ENCODE measurements around the gene SLC25A51. TPM values are rescaled to one million over a fixed set of nuclear protein-coding genes. Genes with fewer than 3 reads are reported as not detected.

The SLC25A51 gene
- polyA plus RNA-seq, 1 donor (not counting 4 experiments of a cell fraction or from before 2014, with no cell fraction given), result 22.2 TPM

- H2AFZ ChIP-seq (ENCODE audit: control insufficient read depth, low read length), result no peak overlapping the region
- H3K9me3 ChIP-seq (ENCODE audit: control insufficient read depth, low read depth, low read length), result no peaks in the 10 kb centered on the region
- no peaks in the 10 kb centered on the region for H3K27me3 ChIP-seq (ENCODE audit: control insufficient read depth, extremely low read depth, insufficient read depth, low read length)
- no peak overlapping the region for H3K4me3 ChIP-seq (ENCODE audit: control insufficient read depth in 2 of 3, extremely low read depth in 1 of 3, insufficient read depth in 2 of 3, low read depth in 1 of 3, low read length in 3 of 3)
- H3K79me2 ChIP-seq (ENCODE audit: control insufficient read depth, insufficient read depth, low read length), result no peaks in the 10 kb centered on the region
- dilution Hi-C loops (cut with MboI; ENCODE audit: extremely low pct_ligation_motif_present, low sequenced_read_pairs), result no loop called here
- H3K9me1 ChIP-seq (ENCODE audit: control insufficient read depth, extremely low read depth, insufficient read depth, low read length), result no peaks in the 10 kb centered on the region
- H4K20me1 ChIP-seq (ENCODE audit: control insufficient read depth, extremely low read depth, insufficient read depth, low read length), result no peaks in the 10 kb centered on the region
- H3K27ac ChIP-seq (ENCODE audit: control insufficient read depth, insufficient read depth, low read length), result no peak overlapping the region
- no peak overlapping the region for H3K9ac ChIP-seq (ENCODE audit: control insufficient read depth, extremely low read depth, insufficient read depth, low read length)
- no peak overlapping the region for H3K4me2 ChIP-seq (ENCODE audit: control insufficient read depth, extremely low read depth, insufficient read depth, low read depth, low read length)
- FAIRE-seq (no peak), DNase-seq (ENCODE audit: low read depth, low spot score) (no peak)
- TF ChIP-seq EZH2 (IDR thresholded peaks at IDR 0.05; ENCODE audit: low read length), result no peak
- peaks cover 6 to 15% of the 10 kb centered on the region in 2 experiments for H3K36me3 ChIP-seq (ENCODE audit: control insufficient read depth in 2 of 2, extremely low read depth in 1 of 2, insufficient read depth in 2 of 2, low read length in 2 of 2)
- H3K4me1 ChIP-seq (ENCODE audit: control insufficient read depth, extremely low read depth, insufficient read depth, low read length), result no peaks in the 10 kb centered on the region
Observed at GRCh38 chr9:37856551-37856950, 47.4 kb downstream of the SLC25A51 start.

- Histone ChIP-seq H3K9ac (ENCODE audit: control insufficient read depth, extremely low read depth, insufficient read depth, low read length) (no peak overlapping the region), H3K27ac (ENCODE audit: control insufficient read depth, insufficient read depth, low read length) (no peak overlapping the region), H2AFZ (ENCODE audit: control insufficient read depth, low read length) (no peak overlapping the region), H3K4me2 (ENCODE audit: control insufficient read depth, extremely low read depth, insufficient read depth, low read depth, low read length) (no peak overlapping the region), H3K36me3 (ENCODE audit: control insufficient read depth in 2 of 2, extremely low read depth in 1 of 2, insufficient read depth in 2 of 2, low read length in 2 of 2) (peaks cover 0 to 3% of the 10 kb centered on the region in 2 experiments), H3K79me2 (ENCODE audit: control insufficient read depth, insufficient read depth, low read length) (no peaks in the 10 kb centered on the region), H4K20me1 (ENCODE audit: control insufficient read depth, extremely low read depth, insufficient read depth, low read length) (no peaks in the 10 kb centered on the region), H3K27me3 (ENCODE audit: control insufficient read depth, extremely low read depth, insufficient read depth, low read length) (no peaks in the 10 kb centered on the region), H3K9me3 (ENCODE audit: control insufficient read depth, low read depth, low read length) (no peaks in the 10 kb centered on the region), H3K9me1 (ENCODE audit: control insufficient read depth, extremely low read depth, insufficient read depth, low read length) (no peaks in the 10 kb centered on the region), H3K4me3 (ENCODE audit: control insufficient read depth in 2 of 3, extremely low read depth in 1 of 3, insufficient read depth in 2 of 3, low read depth in 1 of 3, low read length in 3 of 3) (no peak overlapping the region), H3K4me1 (ENCODE audit: control insufficient read depth, extremely low read depth, insufficient read depth, low read length) (no peaks in the 10 kb centered on the region)
- FAIRE-seq (no peak), DNase-seq (ENCODE audit: low read depth, low spot score) (no peak)
- no peak for TF ChIP-seq EZH2 (IDR thresholded peaks at IDR 0.05; ENCODE audit: low read length)
- TF ChIP-seq CTCF (optimal IDR thresholded peaks at IDR 0.05 in 1 of 3, IDR thresholded peaks at IDR 0.05 in 1 of 3, conservative IDR thresholded peaks at IDR 0.05 in 1 of 3; ENCODE audit: extremely low read depth in 1 of 3, insufficient read depth in 2 of 3, low read length in 3 of 3), result no peak
- dilution Hi-C loops (cut with MboI; ENCODE audit: extremely low pct_ligation_motif_present, low sequenced_read_pairs), result no loop called here
Observed at GRCh38 chr9:37852222-37852621, 51.7 kb downstream of the SLC25A51 start.

DNA sequence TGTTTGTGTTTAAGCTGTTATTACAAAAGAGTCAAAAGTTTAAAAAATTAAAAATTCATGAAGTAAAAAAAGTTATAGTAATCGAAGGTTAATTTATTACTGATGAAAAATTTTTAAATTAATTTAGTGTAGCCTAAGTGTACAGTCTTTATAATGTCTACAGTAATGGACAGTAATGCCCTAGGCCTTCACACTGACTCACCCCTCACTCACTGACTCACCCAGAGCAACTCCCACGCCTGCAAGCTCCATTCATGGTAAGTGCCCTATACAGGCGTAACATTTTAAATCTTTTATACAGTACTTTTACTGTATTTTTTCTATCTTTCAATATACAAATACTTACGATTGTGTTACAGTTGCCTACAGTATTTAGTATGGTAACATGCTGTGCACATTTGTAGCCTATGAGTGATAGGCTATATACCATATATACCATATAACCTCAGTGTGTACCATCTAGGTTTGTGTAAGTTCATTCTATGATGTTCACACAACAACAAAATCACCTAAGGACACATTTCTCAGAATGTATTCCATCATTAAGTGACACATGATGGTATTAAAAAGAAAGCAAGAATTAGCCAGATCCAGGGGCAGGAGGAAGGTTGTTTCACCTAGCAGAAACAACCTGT is 63.2 kb downstream of the SLC25A51 start:
- no peak overlapping the region for H3K4me3 ChIP-seq (ENCODE audit: control insufficient read depth in 2 of 3, extremely low read depth in 1 of 3, insufficient read depth in 2 of 3, low read depth in 1 of 3, low read length in 3 of 3)
- peak overlapping the region; percentile 33 for H3K4me2 ChIP-seq (ENCODE audit: control insufficient read depth, extremely low read depth, insufficient read depth, low read depth, low read length)
- H3K9me1 ChIP-seq (ENCODE audit: control insufficient read depth, extremely low read depth, insufficient read depth, low read length), result no peaks in the 10 kb centered on the region
- H2AFZ ChIP-seq (ENCODE audit: control insufficient read depth, low read length), result no peak overlapping the region
- dilution Hi-C loops (cut with MboI; ENCODE audit: extremely low pct_ligation_motif_present, low sequenced_read_pairs), result no loop called here
- FAIRE-seq (peak; percentile 75), DNase-seq (ENCODE audit: low read depth, low spot score) (peak; percentile 41)
- H3K79me2 ChIP-seq (ENCODE audit: control insufficient read depth, insufficient read depth, low read length), result peaks cover 3% of the 10 kb centered on the region
- TF ChIP-seq CTCF (optimal IDR thresholded peaks at IDR 0.05 in 1 of 3, IDR thresholded peaks at IDR 0.05 in 1 of 3, conservative IDR thresholded peaks at IDR 0.05 in 1 of 3; ENCODE audit: extremely low read depth in 1 of 3, insufficient read depth in 2 of 3, low read length in 3 of 3) (no peak), EZH2 (IDR thresholded peaks at IDR 0.05; ENCODE audit: low read length) (no peak)
- H3K36me3 ChIP-seq (ENCODE audit: control insufficient read depth in 2 of 2, extremely low read depth in 1 of 2, insufficient read depth in 2 of 2, low read length in 2 of 2), result peaks cover 0 to 2% of the 10 kb centered on the region in 2 experiments
- no peaks in the 10 kb centered on the region for H3K9me3 ChIP-seq (ENCODE audit: control insufficient read depth, low read depth, low read length)
- H3K4me1 ChIP-seq (ENCODE audit: control insufficient read depth, extremely low read depth, insufficient read depth, low read length), result peaks cover 18% of the 10 kb centered on the region
- peak overlapping the region; percentile 42 for H3K27ac ChIP-seq (ENCODE audit: control insufficient read depth, insufficient read depth, low read length)
- no peaks in the 10 kb centered on the region for H3K27me3 ChIP-seq (ENCODE audit: control insufficient read depth, extremely low read depth, insufficient read depth, low read length)
- no peaks in the 10 kb centered on the region for H4K20me1 ChIP-seq (ENCODE audit: control insufficient read depth, extremely low read depth, insufficient read depth, low read length)
- H3K9ac ChIP-seq (ENCODE audit: control insufficient read depth, extremely low read depth, insufficient read depth, low read length), result no peak overlapping the region

Data from keratinocyte (primary cell).